Measurements from ENCODE around the gene AK4. TPM values are rescaled to one million over a fixed set of nuclear protein-coding genes. Genes with fewer than 3 reads are reported as not detected.
"Not testable (repeated sequence)": the region's sequence is repeated elsewhere in the genome, so short reads cannot be mapped to it uniquely, and the experiment has no call there.

The AK4 gene
- total RNA-seq, 2 donors from 2014 or later: 68.3 to 86.5 TPM

GRCh38 chr1:65148548-65149350, 746 bp downstream of the AK4 start:
- DNase-seq (ENCODE audit: low spot score): peak; percentile 90
- intact Hi-C loops (cut with DNase I): loop anchor here in 1 of 2 donors (10.0 kb wide), 1 partner anchor 84 kb away; no protein-coding TSS in a partner anchor

GRCh38 chr1:65149351-65150107, 1.5 kb downstream of the AK4 start:
- DNase-seq (ENCODE audit: low spot score): no peak
- intact Hi-C loops (cut with DNase I): loop anchor here in 1 of 2 donors (10.0 kb wide), 1 partner anchor 85 kb away; no protein-coding TSS in a partner anchor

GRCh38 chr1:65150108-65150463, 2.1 kb downstream of the AK4 start:
- DNase-seq (ENCODE audit: low spot score): no peak
- intact Hi-C loops (cut with DNase I): no loop called here

GRCh38 chr1:65150583-65151263, 2.7 kb downstream of the AK4 start:
- intact Hi-C loops (cut with DNase I): no loop called here

GRCh38 chr1:65151641-65152040, 3.6 kb downstream of the AK4 start:
- intact Hi-C loops (cut with DNase I): no loop called here
- DNase-seq (ENCODE audit: low spot score): no peak

More at GRCh38 chr1:65150583-65151263, 2.7 kb downstream of the AK4 start:
- DNase-seq (ENCODE audit: low spot score): no peak

GRCh38 chr1:65153635-65154034, 5.6 kb downstream of the AK4 start:
- no peak for DNase-seq (ENCODE audit: low spot score)
- intact Hi-C loops (cut with DNase I): no loop called here

GRCh38 chr1:65156910-65157545, 9.0 kb downstream of the AK4 start:
- no peak for DNase-seq (ENCODE audit: low spot score)

GRCh38 chr1:65157546-65157941, 9.5 kb downstream of the AK4 start:
- intact Hi-C loops (cut with DNase I): no loop called here
- no peak for DNase-seq (ENCODE audit: low spot score)

More at GRCh38 chr1:65156910-65157545, 9.0 kb downstream of the AK4 start:
- intact Hi-C loops (cut with DNase I): no loop called here

GRCh38 chr1:65159291-65159688, 11.3 kb downstream of the AK4 start:
- DNase-seq (ENCODE audit: low spot score); intact Hi-C loops (cut with DNase I): not testable (repeated sequence)

- intact Hi-C loops (cut with DNase I): no loop called here
- DNase-seq (ENCODE audit: low spot score): no peak
Observed at GRCh38 chr1:65159801-65160523, 12.0 kb downstream of the AK4 start.

GRCh38 chr1:65163201-65163805, 15.3 kb downstream of the AK4 start:
- intact Hi-C loops (cut with DNase I): no loop called here
- no peak for DNase-seq (ENCODE audit: low spot score)

- DNase-seq (ENCODE audit: low spot score); intact Hi-C loops (cut with DNase I): not testable (repeated sequence)
Observed at GRCh38 chr1:65164101-65164500, 16.1 kb downstream of the AK4 start.

- no peak for DNase-seq (ENCODE audit: low spot score)
- intact Hi-C loops (cut with DNase I): no loop called here
Observed at GRCh38 chr1:65164633-65165032, 16.6 kb downstream of the AK4 start.

- intact Hi-C loops (cut with DNase I): no loop called here
- peak; percentile 79 for DNase-seq (ENCODE audit: low spot score)
Observed at GRCh38 chr1:65165269-65165993, 17.4 kb downstream of the AK4 start.

GRCh38 chr1:65166572-65167305, 18.7 kb downstream of the AK4 start:
- DNase-seq (ENCODE audit: low spot score): peak; percentile 46
- intact Hi-C loops (cut with DNase I): loop anchor here in 1 of 2 donors (1.0 kb wide), 1 partner anchor 35 kb away; no protein-coding TSS in a partner anchor

- intact Hi-C loops (cut with DNase I): loop anchor here in 1 of 2 donors (1.0 kb wide), 1 partner anchor 34 kb away; no protein-coding TSS in a partner anchor
- DNase-seq (ENCODE audit: low spot score): no peak
Observed at GRCh38 chr1:65167586-65168242, 19.7 kb downstream of the AK4 start.

Data from posterior vena cava (tissue), 2 donors.